Liver (tissue), 9 donors: Measurements from ENCODE around the gene KDM1B. TPM values are rescaled to one million over a fixed set of nuclear protein-coding genes. Genes with fewer than 3 reads are reported as not detected.

ENCODE experiments used
- DNase-seq: peaks from one replicate; pipeline ENCODE4 v3.0.0-alpha.2; 2017; ENCODE audit warnings: low spot score
- H3K27ac ChIP-seq, 2 donors: one replicate each; pipeline ENCODE4 v1.7.0; 2013; ENCODE audit warnings: inconsistent platforms in 2 of 2, low read length in 2 of 2, control low read depth in 1 of 2, low read depth in 1 of 2, mild to moderate bottlenecking in 1 of 2
- H3K27me3 ChIP-seq, 4 donors: one replicate each; pipeline versions ENCODE4 v1.6.1 to v1.7.0; 2013; ENCODE audit warnings: low read length in 3 of 4, inconsistent platforms in 1 of 4, mild to moderate bottlenecking in 1 of 4, moderate library complexity in 1 of 4; ENCODE audit not compliant: control insufficient read depth in 4 of 4, insufficient read depth in 4 of 4
- H3K36me3 ChIP-seq, 4 donors: one replicate each; pipeline versions ENCODE4 v1.6.1 to v1.7.0; 2013; ENCODE audit warnings: low read length in 3 of 4, mild to moderate bottlenecking in 3 of 4, low read depth in 1 of 4, moderate library complexity in 1 of 4; ENCODE audit not compliant: control insufficient read depth in 4 of 4, insufficient read depth in 3 of 4
- H3K4me1 ChIP-seq, 4 donors: one replicate each; pipeline versions ENCODE4 v1.6.1 to v1.7.0; 2013; ENCODE audit warnings: low read length in 3 of 4, mild to moderate bottlenecking in 3 of 4, moderate library complexity in 1 of 4; ENCODE audit not compliant: control insufficient read depth in 4 of 4, insufficient read depth in 4 of 4
- H3K4me3 ChIP-seq, 3 donors: one replicate each; pipeline versions ENCODE4 v1.6.1 to v1.7.0; 2013; ENCODE audit warnings: low read length in 3 of 3, control low read depth in 1 of 3, low read depth in 1 of 3, mild to moderate bottlenecking in 1 of 3
- H3K9ac ChIP-seq, 2 donors: one replicate each; pipeline ENCODE4 v1.7.0; 2013; ENCODE audit warnings: low read length in 2 of 2, mild to moderate bottlenecking in 2 of 2, moderate library complexity in 2 of 2, control low read depth in 1 of 2, low read depth in 1 of 2
- H3K9me3 ChIP-seq, 4 donors: one replicate each; pipeline versions ENCODE4 v1.6.1 to v1.7.0; 2013; ENCODE audit warnings: low read length in 3 of 4; ENCODE audit not compliant: control insufficient read depth in 4 of 4
- ATF3 ChIP-seq: IDR thresholded peaks from 2 replicates; pipeline ENCODE4 v1.6.1; 2016; ENCODE audit warnings: antibody characterized with exemption
- EGR1 ChIP-seq, 2 donors: IDR thresholded peaks; 2 replicates each; pipeline ENCODE4 v1.6.1; 2016 to 2018; ENCODE audit warnings: antibody characterized with exemption in 2 of 2, low read depth in 2 of 2
- FOXA1 ChIP-seq: IDR thresholded peaks from 2 replicates; pipeline ENCODE4 v1.6.1; 2016; ENCODE audit warnings: antibody characterized with exemption
- FOXA2 ChIP-seq: IDR thresholded peaks from 2 replicates; pipeline ENCODE4 v1.6.1; 2016; ENCODE audit warnings: antibody characterized with exemption
- HNF4A ChIP-seq, 2 donors: conservative IDR thresholded peaks; 2 replicates each; pipeline ENCODE4 v1.6.1; 2016; ENCODE audit warnings: antibody characterized with exemption in 2 of 2, mild to moderate bottlenecking in 2 of 2
- HNF4G ChIP-seq: IDR thresholded peaks from 2 replicates; pipeline ENCODE4 v1.6.1; 2016; ENCODE audit warnings: antibody characterized with exemption
- NR2F2 ChIP-seq: IDR thresholded peaks from 2 replicates; pipeline ENCODE4 v1.6.1; 2016; ENCODE audit warnings: antibody characterized with exemption
- RAD21 ChIP-seq, 2 donors: IDR thresholded peaks; 2 replicates each; pipeline ENCODE4 v1.6.1; 2016; ENCODE audit warnings: antibody characterized with exemption in 2 of 2, mild to moderate bottlenecking in 2 of 2
- RXRA ChIP-seq, 2 donors: IDR thresholded peaks; 2 replicates each; pipeline ENCODE4 v1.6.1; 2017 to 2018; ENCODE audit warnings: antibody characterized with exemption in 2 of 2, mild to moderate bottlenecking in 1 of 2
- SP1 ChIP-seq: IDR thresholded peaks from 2 replicates; pipeline ENCODE4 v1.6.1; 2018; ENCODE audit warnings: antibody characterized with exemption, mild to moderate bottlenecking
- TAF1 ChIP-seq: conservative IDR thresholded peaks from 2 replicates; pipeline ENCODE4 v1.6.1; 2016; ENCODE audit warnings: antibody characterized with exemption, mild to moderate bottlenecking
- YY1 ChIP-seq: IDR thresholded peaks from 2 replicates; pipeline ENCODE4 v1.6.1; 2016; ENCODE audit warnings: antibody characterized with exemption, mild to moderate bottlenecking
- ZBTB33 ChIP-seq: IDR thresholded peaks from 2 replicates; pipeline ENCODE4 v1.6.1; 2016; ENCODE audit warnings: antibody characterized with exemption
- WGBS: extraction: QIAGEN DNeasy Blood & Tissue Kit; methylation state at CpG from one replicate; pipeline ENCODE4 v1.1.7; 2013; 5-methylcytosine and 5-hydroxymethylcytosine counted together
- polyA plus RNA-seq, 2 donors: library from polyadenylated mRNA; stranded (reverse) in 1 of 2; unstranded in 1 of 2; fragments of 200-250 nt in 1 of 2; fragments of >200 nt in 1 of 2; fragmentation: Nextera tagmentation in 1 of 2; extraction: Ambion mirVana in 1 of 2; gene quantifications; one replicate each; pipeline versions ENCODE4 v1.2.1 to v1.2.3, GENCODE V29; 2013 to 2015
- total RNA-seq, 2 donors: library from RNA; depleted of rRNA; stranded (reverse); fragments of >200 nt; gene quantifications; one replicate each; pipeline ENCODE4 v1.2.3, GENCODE V29; 2014
- TF ChIP-seq, protein P1 (sequence below): fragments of 150-350 bp; IDR thresholded peaks from 2 replicates; pipeline ENCODE4 v1.5.1; 2017; ENCODE audit warnings: improper control_type of control experiment, low read depth, low read length; ENCODE audit not compliant: missing input control
- TF ChIP-seq, protein P2 (sequence below): IDR thresholded peaks from 2 replicates; pipeline ENCODE4 v1.6.1; 2016; ENCODE audit warnings: antibody characterized with exemption, mild to moderate bottlenecking
- donor health status: healthy.
- donor health status: healthy.
- donor health status: healthy.
- donor health status: healthy.
- donor health status: healthy.

KDM1B gene
- total and polyA plus RNA-seq, 4 donors: 1.6 to 10.2 (median 6.7) TPM

GRCh38 chr6:18186540-18187250 lies 31.5 kb downstream of the KDM1B start:
- no peak for TF ChIP-seq HNF4A (conservative IDR thresholded peaks at IDR 0.05)
- no peak for TF ChIP-seq NR2F2
- TF ChIP-seq, protein P1, sequence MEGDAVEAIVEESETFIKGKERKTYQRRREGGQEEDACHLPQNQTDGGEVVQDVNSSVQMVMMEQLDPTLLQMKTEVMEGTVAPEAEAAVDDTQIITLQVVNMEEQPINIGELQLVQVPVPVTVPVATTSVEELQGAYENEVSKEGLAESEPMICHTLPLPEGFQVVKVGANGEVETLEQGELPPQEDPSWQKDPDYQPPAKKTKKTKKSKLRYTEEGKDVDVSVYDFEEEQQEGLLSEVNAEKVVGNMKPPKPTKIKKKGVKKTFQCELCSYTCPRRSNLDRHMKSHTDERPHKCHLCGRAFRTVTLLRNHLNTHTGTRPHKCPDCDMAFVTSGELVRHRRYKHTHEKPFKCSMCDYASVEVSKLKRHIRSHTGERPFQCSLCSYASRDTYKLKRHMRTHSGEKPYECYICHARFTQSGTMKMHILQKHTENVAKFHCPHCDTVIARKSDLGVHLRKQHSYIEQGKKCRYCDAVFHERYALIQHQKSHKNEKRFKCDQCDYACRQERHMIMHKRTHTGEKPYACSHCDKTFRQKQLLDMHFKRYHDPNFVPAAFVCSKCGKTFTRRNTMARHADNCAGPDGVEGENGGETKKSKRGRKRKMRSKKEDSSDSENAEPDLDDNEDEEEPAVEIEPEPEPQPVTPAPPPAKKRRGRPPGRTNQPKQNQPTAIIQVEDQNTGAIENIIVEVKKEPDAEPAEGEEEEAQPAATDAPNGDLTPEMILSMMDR: no peak
- no peak for TF ChIP-seq SP1
- no peak for TF ChIP-seq TAF1
- TF ChIP-seq RAD21 (IDR thresholded peaks at IDR 0.05): no peak
- no peak for TF ChIP-seq HNF4G
- no peak for TF ChIP-seq RXRA (IDR thresholded peaks at IDR 0.05)
- TF ChIP-seq ZBTB33: no peak
- no peak for TF ChIP-seq ATF3
- TF ChIP-seq FOXA2: no peak
- no peak for TF ChIP-seq EGR1 (IDR thresholded peaks at IDR 0.05; ENCODE audit: low read depth in 2 of 2)
- no peak for TF ChIP-seq YY1
- TF ChIP-seq, protein P2, sequence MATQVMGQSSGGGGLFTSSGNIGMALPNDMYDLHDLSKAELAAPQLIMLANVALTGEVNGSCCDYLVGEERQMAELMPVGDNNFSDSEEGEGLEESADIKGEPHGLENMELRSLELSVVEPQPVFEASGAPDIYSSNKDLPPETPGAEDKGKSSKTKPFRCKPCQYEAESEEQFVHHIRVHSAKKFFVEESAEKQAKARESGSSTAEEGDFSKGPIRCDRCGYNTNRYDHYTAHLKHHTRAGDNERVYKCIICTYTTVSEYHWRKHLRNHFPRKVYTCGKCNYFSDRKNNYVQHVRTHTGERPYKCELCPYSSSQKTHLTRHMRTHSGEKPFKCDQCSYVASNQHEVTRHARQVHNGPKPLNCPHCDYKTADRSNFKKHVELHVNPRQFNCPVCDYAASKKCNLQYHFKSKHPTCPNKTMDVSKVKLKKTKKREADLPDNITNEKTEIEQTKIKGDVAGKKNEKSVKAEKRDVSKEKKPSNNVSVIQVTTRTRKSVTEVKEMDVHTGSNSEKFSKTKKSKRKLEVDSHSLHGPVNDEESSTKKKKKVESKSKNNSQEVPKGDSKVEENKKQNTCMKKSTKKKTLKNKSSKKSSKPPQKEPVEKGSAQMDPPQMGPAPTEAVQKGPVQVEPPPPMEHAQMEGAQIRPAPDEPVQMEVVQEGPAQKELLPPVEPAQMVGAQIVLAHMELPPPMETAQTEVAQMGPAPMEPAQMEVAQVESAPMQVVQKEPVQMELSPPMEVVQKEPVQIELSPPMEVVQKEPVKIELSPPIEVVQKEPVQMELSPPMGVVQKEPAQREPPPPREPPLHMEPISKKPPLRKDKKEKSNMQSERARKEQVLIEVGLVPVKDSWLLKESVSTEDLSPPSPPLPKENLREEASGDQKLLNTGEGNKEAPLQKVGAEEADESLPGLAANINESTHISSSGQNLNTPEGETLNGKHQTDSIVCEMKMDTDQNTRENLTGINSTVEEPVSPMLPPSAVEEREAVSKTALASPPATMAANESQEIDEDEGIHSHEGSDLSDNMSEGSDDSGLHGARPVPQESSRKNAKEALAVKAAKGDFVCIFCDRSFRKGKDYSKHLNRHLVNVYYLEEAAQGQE: no peak
- H3K36me3 ChIP-seq: peaks cover 0 to 10% (median 7%) of the 10 kb centered on the region in 4 donors
- no peaks in the 10 kb centered on the region for H3K27me3 ChIP-seq
- peaks cover 0 to 5% (median 0%) of the 10 kb centered on the region in 4 donors for H3K4me1 ChIP-seq
- no peak overlapping the region for H3K9ac ChIP-seq
- no peak overlapping the region for H3K4me3 ChIP-seq
- DNase-seq: no peak
- H3K27ac ChIP-seq: no peak overlapping the region
- H3K9me3 ChIP-seq: no peaks in the 10 kb centered on the region
- 87% methylated on average over 4 of the region's 4 CpGs for WGBS

DNA sequence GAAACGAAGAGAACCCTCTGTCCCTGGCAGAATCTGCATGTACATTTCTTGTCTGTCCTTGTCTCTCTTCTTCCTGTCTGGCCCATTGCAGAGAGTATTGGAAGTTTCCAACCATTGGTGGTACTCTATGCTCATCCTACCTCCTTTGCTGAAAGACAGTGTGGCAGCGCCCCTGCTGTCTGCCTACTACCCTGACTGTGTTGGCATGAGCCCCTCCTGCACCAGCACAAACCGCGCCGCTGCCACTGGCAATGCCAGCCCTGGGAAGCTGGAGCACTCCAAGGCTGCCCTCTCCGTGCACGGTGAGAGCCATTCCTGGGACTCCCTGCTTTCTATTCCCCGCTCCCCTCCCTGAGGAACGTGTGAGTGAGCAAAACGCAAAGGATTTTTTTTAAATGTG lies 32.5 kb downstream of the KDM1B start:
- Histone ChIP-seq H3K27me3 (no peaks in the 10 kb centered on the region), H3K36me3 (peaks cover 0 to 10% (median 7%) of the 10 kb centered on the region in 4 donors), H3K4me3 (no peak overlapping the region), H3K4me1 (peaks cover 0 to 5% (median 0%) of the 10 kb centered on the region in 4 donors), H3K9me3 (no peaks in the 10 kb centered on the region), H3K9ac (no peak overlapping the region), H3K27ac (no peak overlapping the region)
- TF ChIP-seq, protein P1: no peak
- TF ChIP-seq RAD21 (IDR thresholded peaks at IDR 0.05) (no peak), HNF4A (conservative IDR thresholded peaks at IDR 0.05) (no peak), ATF3 (no peak), EGR1 (IDR thresholded peaks at IDR 0.05; ENCODE audit: low read depth in 2 of 2) (no peak), FOXA1 (no peak), YY1 (no peak)
- DNase-seq: no peak
- 96% methylated on average over 10 of the region's 10 CpGs for WGBS
